Measurements from ENCODE around the gene CPLX4.
"Not testable (repeated sequence)": the region's sequence is repeated elsewhere in the genome, so short reads cannot be mapped to it uniquely, and the experiment has no call there.

GRCh38 chr18:59262243-59262642 is 56.2 kb downstream of the CPLX4 start:
- TF ChIP-seq, protein P1, sequence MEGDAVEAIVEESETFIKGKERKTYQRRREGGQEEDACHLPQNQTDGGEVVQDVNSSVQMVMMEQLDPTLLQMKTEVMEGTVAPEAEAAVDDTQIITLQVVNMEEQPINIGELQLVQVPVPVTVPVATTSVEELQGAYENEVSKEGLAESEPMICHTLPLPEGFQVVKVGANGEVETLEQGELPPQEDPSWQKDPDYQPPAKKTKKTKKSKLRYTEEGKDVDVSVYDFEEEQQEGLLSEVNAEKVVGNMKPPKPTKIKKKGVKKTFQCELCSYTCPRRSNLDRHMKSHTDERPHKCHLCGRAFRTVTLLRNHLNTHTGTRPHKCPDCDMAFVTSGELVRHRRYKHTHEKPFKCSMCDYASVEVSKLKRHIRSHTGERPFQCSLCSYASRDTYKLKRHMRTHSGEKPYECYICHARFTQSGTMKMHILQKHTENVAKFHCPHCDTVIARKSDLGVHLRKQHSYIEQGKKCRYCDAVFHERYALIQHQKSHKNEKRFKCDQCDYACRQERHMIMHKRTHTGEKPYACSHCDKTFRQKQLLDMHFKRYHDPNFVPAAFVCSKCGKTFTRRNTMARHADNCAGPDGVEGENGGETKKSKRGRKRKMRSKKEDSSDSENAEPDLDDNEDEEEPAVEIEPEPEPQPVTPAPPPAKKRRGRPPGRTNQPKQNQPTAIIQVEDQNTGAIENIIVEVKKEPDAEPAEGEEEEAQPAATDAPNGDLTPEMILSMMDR (IDR thresholded peaks at IDR 0.05), result not testable (repeated sequence)
- not testable (repeated sequence) for TF ChIP-seq EZH2phosphoT487 (IDR thresholded peaks at IDR 0.05)
